PC-9 (cell line): Measurements from ENCODE around the gene NUP188. TPM values are rescaled to one million over a fixed set of nuclear protein-coding genes. Genes with fewer than 3 reads are reported as not detected.
"Not testable (repeated sequence)": the region's sequence is repeated elsewhere in the genome, so short reads cannot be mapped to it uniquely, and the experiment has no call there.

Experiments
- BruUV-seq: library from RNA; stranded (reverse); fragments of 400-500 nt; replicated peaks from 2 replicates; lab custom pipeline; 2021; lab: Mats Ljungman, UMichigan
- CTCF ChIA-PET: fragments of 300-600 bp; sonication (Branson Sonifier 250); formaldehyde crosslinking; loops from one replicate; lab custom pipeline; 2022; ENCODE audit warnings: antibody characterized with exemption; lab: Charles Lee
- POLR2A ChIA-PET: fragments of 300-600 bp; sonication (Branson Sonifier 250); formaldehyde crosslinking; loops from one replicate; lab custom pipeline; 2022; ENCODE audit warnings: antibody characterized with exemption; ENCODE audit not compliant: unreplicated experiment; lab: Charles Lee
- DNase-seq, 2 experiments: peaks; one replicate each; pipeline versions ENCODE4 v3.0.0 to v3.0.0-alpha.2; 2015 to 2022; ENCODE audit warnings: mixed read lengths in 1 of 2
- H2AFZ ChIP-seq: fragments of 200-600 bp; sonication (generic); 2 replicates; pipeline ENCODE4 v1.8.1; 2017; ENCODE audit warnings: antibody characterized with exemption
- H3F3A ChIP-seq: fragments of 200-600 bp; sonication (generic); 2 replicates; pipeline ENCODE4 v1.8.1; 2017; ENCODE audit warnings: antibody characterized with exemption, mild to moderate bottlenecking, low read depth; ENCODE audit not compliant: insufficient read depth
- H3K27ac ChIP-seq: fragments of 200-600 bp; sonication (generic); 2 replicates; pipeline ENCODE4 v1.6.1; 2016; ENCODE audit warnings: mixed run types
- H3K27me3 ChIP-seq: fragments of 200-600 bp; sonication (generic); 2 replicates; pipeline ENCODE4 v1.6.1; 2016; ENCODE audit warnings: low read depth, mixed run types; ENCODE audit not compliant: insufficient read depth
- H3K36me3 ChIP-seq: fragments of 200-600 bp; sonication (generic); 2 replicates; pipeline ENCODE4 v1.6.1; 2016; ENCODE audit warnings: low read depth, mixed run types
- H3K4me1 ChIP-seq: fragments of 200-600 bp; sonication (generic); replicated peaks from 2 replicates; pipeline ENCODE4 v1.6.1; 2016; ENCODE audit warnings: mixed run types; ENCODE audit not compliant: insufficient read depth
- H3K4me2 ChIP-seq: fragments of 200-600 bp; sonication (generic); 2 replicates; pipeline ENCODE4 v1.6.1; 2017; ENCODE audit warnings: mixed run types
- H3K4me3 ChIP-seq: fragments of 200-600 bp; sonication (generic); 2 replicates; pipeline ENCODE4 v1.6.1; 2016; ENCODE audit warnings: mixed run types
- H3K79me2 ChIP-seq: fragments of 200-600 bp; sonication (generic); 2 replicates; pipeline ENCODE4 v1.6.1; 2017; ENCODE audit warnings: low read depth, mixed run types
- H3K9me2 ChIP-seq: fragments of 200-600 bp; sonication (generic); 2 replicates; pipeline ENCODE4 v1.8.1; 2017; ENCODE audit warnings: mild to moderate bottlenecking; ENCODE audit not compliant: insufficient read depth
- H3K9me3 ChIP-seq: fragments of 200-600 bp; sonication (generic); 2 replicates; pipeline ENCODE4 v1.8.1; 2016; ENCODE audit warnings: low read depth; ENCODE audit not compliant: insufficient read depth
- H4K20me1 ChIP-seq: fragments of 200-600 bp; sonication (generic); 2 replicates; pipeline ENCODE4 v1.8.1; 2017; ENCODE audit not compliant: insufficient read depth
- EZH2 ChIP-seq: fragments of 200-600 bp; sonication (generic); IDR thresholded peaks from 2 replicates; pipeline ENCODE4 v1.8.0; 2017; ENCODE audit warnings: antibody characterized with exemption, low read depth
- intact Hi-C: fragments of 100-400 bp; cut with micrococcal nuclease; formaldehyde crosslinking; loops from one replicate; pipeline ENCODE4 v1.10.0; 2022; ENCODE audit not compliant: unreplicated experiment
- total RNA-seq: library from RNA; stranded (reverse); gene quantifications from 2 replicates; pipeline ENCODE4 v1.2.3, GENCODE V29; 2021
- TF ChIP-seq, protein P1 (sequence below): fragments of 200-600 bp; sonication (generic); conservative IDR thresholded peaks from 2 replicates; pipeline ENCODE4 v1.6.1; 2017; ENCODE audit warnings: mixed run types, antibody characterized with exemption, mild to moderate bottlenecking, moderate library complexity

NUP188 gene
- total RNA-seq, 1 experiment from 2014 or later: 90.0 TPM

GRCh38 chr9:129031514-129031913, 84.0 kb downstream of the NUP188 start:
- DNase-seq: no peak
- Histone ChIP-seq H3K36me3 (no peaks in the 10 kb centered on the region), H3K4me1 (peaks cover 22% of the 10 kb centered on the region), H4K20me1 (peaks cover 9% of the 10 kb centered on the region; the same call in 1 of the 2 replicates), H3F3A (peaks cover 28% of the 10 kb centered on the region), H2AFZ (no peak overlapping the region), H3K4me3 (no peak overlapping the region), H3K9me3 (no peaks in the 10 kb centered on the region), H3K4me2 (no peak overlapping the region), H3K27ac (no peak overlapping the region), H3K27me3 (no peaks in the 10 kb centered on the region), H3K9me2 (no peaks in the 10 kb centered on the region), H3K79me2 (peaks cover 14% of the 10 kb centered on the region)
- ChIA-PET POLR2A (no interaction called here), CTCF (interaction anchor here (0.6 kb wide), 1 partner anchor 39 kb away, joined by 4 read pairs; no protein-coding TSS in a partner anchor)
- BruUV-seq: no TSS peak
- intact Hi-C loops: no loop called here
- TF ChIP-seq, protein P1, sequence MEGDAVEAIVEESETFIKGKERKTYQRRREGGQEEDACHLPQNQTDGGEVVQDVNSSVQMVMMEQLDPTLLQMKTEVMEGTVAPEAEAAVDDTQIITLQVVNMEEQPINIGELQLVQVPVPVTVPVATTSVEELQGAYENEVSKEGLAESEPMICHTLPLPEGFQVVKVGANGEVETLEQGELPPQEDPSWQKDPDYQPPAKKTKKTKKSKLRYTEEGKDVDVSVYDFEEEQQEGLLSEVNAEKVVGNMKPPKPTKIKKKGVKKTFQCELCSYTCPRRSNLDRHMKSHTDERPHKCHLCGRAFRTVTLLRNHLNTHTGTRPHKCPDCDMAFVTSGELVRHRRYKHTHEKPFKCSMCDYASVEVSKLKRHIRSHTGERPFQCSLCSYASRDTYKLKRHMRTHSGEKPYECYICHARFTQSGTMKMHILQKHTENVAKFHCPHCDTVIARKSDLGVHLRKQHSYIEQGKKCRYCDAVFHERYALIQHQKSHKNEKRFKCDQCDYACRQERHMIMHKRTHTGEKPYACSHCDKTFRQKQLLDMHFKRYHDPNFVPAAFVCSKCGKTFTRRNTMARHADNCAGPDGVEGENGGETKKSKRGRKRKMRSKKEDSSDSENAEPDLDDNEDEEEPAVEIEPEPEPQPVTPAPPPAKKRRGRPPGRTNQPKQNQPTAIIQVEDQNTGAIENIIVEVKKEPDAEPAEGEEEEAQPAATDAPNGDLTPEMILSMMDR: no peak
- no peak for TF ChIP-seq EZH2

GRCh38 chr9:129032541-129033159, 85.2 kb downstream of the NUP188 start:
- Histone ChIP-seq H3K36me3 (no peaks in the 10 kb centered on the region), H3K27me3 (no peaks in the 10 kb centered on the region), H3K27ac (no peak overlapping the region), H3K9me2 (no peaks in the 10 kb centered on the region), H3F3A (peaks cover 18% of the 10 kb centered on the region; the same call in 1 of the 2 replicates), H3K4me3 (no peak overlapping the region), H4K20me1 (no peaks in the 10 kb centered on the region), H3K9me3 (no peaks in the 10 kb centered on the region), H3K4me1 (peaks cover 17% of the 10 kb centered on the region), H3K4me2 (no peak overlapping the region), H3K79me2 (peaks cover 13% of the 10 kb centered on the region), H2AFZ (no peak overlapping the region)
- intact Hi-C loops: no loop called here
- TF ChIP-seq, protein P1: no peak
- TF ChIP-seq EZH2: no peak
- CTCF ChIA-PET: no interaction called here
- BruUV-seq: no TSS peak
- DNase-seq: no peak
- POLR2A ChIA-PET: no interaction called here

- no peaks in the 10 kb centered on the region for H3K9me3 ChIP-seq
- H4K20me1 ChIP-seq: no peaks in the 10 kb centered on the region
- H3K27ac ChIP-seq: no peak overlapping the region
- intact Hi-C loops: no loop called here
- BruUV-seq: no TSS peak
- H3F3A ChIP-seq: peaks cover 18% of the 10 kb centered on the region; the same call in 1 of the 2 replicates
- no peak overlapping the region for H2AFZ ChIP-seq
- no peak overlapping the region for H3K4me2 ChIP-seq
- CTCF ChIA-PET: no interaction called here
- no peaks in the 10 kb centered on the region for H3K36me3 ChIP-seq
- no peaks in the 10 kb centered on the region for H3K9me2 ChIP-seq
- no peak for DNase-seq
- TF ChIP-seq EZH2: no peak
- TF ChIP-seq, protein P1: no peak
- H3K79me2 ChIP-seq: peaks cover 16% of the 10 kb centered on the region
- POLR2A ChIA-PET: no interaction called here
- no peaks in the 10 kb centered on the region for H3K27me3 ChIP-seq
- H3K4me1 ChIP-seq: peaks cover 22% of the 10 kb centered on the region
- H3K4me3 ChIP-seq: no peak overlapping the region
These were observed 85.7 kb downstream of the NUP188 start for GRCh38 chr9:129033216-129033615.

DNA sequence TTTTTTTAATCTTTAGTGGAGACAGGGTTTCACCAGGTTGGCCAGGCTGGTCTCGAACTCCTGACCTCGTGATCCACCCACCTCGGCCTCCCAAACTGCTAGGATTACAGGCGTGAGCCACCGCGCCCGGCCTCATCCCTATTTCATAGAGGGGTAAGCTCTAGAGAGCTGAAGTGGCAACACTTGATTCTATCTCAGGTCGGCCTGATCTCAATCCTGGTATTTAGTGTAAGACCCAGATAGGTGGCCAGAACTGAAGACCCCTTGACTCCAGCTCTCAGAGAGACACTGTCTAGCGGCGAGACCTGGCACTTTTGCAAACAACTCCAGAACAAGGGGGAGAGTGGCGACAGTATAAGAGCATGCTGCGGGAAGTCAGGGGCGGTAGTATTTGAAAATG, 88.3 kb downstream of the NUP188 start:
- not testable (repeated sequence) for H3K27me3 ChIP-seq, BruUV-seq
- intact Hi-C loops: loop anchor here (1.0 kb wide), 1 partner anchor 45 kb away; the partner anchor contains the start of gene DOLPP1

More for the DNA sequence above, 88.3 kb downstream of the NUP188 start:
- H3K36me3 ChIP-seq, H4K20me1 ChIP-seq, H3K9me3 ChIP-seq, H3K9me2 ChIP-seq, DNase-seq, CTCF ChIA-PET: not testable (repeated sequence)
- Histone ChIP-seq H3K79me2 (peaks cover 28% of the 10 kb centered on the region), H2AFZ (peak overlapping the region; percentile 84), H3F3A (peaks cover 14% of the 10 kb centered on the region; the same call in 1 of the 2 replicates), H3K4me3 (peak overlapping the region; percentile 48; the same call in 1 of the 2 replicates), H3K4me1 (peaks cover 19% of the 10 kb centered on the region), H3K4me2 (peak overlapping the region; percentile 76), H3K27ac (peak overlapping the region; percentile 32; the same call in 1 of the 2 replicates)
- POLR2A ChIA-PET: interaction anchor here (0.6 to 1.0 kb wide), 5 partner anchors 7 to 1639 kb away, joined by 3 to 5 read pairs (median 4); no protein-coding TSS in a partner anchor
